HCEC 1CT (cell line): Measurements from ENCODE around the gene CENPA.

Experiments used
- DNase-seq: peaks from one replicate; pipeline ENCODE4 v3.0.0-alpha.2; 2017

The CENPA gene

DNA sequence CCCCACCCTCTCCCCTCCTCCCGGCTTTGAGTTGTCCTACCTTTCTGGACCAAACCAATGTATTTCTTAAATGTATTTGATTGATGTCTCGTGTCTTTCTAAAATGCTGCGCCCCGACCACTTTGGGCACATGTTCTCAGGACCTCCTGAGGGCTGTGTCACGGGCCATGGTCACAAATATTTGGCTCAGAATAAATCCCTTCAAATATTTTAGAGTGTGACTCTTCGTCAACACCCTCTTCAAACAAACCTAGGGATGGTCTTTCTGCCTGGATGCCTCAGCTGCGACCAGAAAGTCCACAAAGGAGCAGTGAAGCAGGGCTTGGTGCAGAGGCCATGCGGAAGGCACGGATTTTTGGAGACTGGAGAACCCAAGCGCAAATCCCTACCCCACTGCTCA lies 22.8 kb upstream of the CENPA start:
- DNase-seq: no peak

DNA sequence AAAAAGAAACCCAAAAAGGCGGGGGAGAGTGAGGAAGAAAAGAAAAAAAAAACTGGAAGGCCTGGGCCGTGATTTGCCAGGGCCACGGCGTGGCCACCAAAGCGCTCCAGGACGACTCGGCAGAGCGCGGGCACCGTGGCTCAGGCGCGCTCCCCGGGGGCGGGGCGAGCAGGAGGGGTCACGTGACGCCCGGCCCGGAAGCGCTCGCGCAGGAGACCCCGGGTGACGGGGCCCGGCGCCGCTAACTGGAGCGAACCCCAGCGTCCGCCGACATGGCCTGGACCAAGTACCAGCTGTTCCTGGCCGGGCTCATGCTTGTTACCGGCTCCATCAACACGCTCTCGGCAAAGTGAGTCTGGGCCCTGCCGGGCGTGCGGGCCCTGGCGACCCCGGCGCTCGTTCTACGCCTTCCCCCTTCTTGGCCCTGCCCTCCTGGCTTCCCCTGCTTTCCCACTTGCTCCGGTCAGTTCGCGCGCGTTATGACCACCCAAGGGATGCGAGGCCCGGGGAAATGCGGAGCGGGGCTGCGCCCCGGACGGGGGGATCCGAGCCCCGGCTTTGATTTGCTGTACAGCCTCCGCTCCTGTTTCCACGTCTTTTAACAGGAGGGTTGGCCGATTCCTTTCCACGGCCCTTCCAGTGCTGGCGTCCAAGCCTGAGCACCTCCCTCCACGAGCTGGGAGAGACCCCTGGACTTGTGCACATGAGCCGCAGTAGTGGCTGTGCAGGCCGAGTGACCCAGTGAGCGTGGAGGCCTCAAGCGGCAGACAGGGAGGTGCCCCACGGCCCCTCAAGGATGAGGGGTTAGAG lies 21.6 kb upstream of the CENPA start, which contains the start of gene SLC35F6:
Gene SLC35F6 (plus strand): TSS at position 207 of the 810 bp plus-strand sequence. CDS start 66 bp downstream, at position 273.
- DNase-seq: peak; percentile 72

DNA sequence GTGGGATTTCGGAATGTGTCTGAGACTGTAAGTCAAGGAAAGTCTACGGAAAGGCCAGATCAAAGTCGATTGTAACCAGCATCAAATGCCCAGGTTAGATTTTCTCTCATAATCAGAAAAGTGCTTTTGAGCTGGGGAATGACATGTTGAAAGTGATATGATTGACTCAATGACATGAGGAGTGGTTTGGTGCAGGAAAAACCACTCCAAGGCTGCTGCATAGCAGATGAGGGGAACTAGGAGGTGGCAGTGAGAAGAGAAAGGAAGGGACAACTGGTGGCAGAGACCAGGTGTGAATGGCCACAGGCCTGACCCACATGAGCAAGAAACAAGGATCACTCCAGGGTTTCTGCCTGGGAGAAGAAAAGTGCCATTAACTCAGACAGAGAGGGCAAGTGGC lies 20.9 kb upstream of the CENPA start:
- DNase-seq: no peak

DNA sequence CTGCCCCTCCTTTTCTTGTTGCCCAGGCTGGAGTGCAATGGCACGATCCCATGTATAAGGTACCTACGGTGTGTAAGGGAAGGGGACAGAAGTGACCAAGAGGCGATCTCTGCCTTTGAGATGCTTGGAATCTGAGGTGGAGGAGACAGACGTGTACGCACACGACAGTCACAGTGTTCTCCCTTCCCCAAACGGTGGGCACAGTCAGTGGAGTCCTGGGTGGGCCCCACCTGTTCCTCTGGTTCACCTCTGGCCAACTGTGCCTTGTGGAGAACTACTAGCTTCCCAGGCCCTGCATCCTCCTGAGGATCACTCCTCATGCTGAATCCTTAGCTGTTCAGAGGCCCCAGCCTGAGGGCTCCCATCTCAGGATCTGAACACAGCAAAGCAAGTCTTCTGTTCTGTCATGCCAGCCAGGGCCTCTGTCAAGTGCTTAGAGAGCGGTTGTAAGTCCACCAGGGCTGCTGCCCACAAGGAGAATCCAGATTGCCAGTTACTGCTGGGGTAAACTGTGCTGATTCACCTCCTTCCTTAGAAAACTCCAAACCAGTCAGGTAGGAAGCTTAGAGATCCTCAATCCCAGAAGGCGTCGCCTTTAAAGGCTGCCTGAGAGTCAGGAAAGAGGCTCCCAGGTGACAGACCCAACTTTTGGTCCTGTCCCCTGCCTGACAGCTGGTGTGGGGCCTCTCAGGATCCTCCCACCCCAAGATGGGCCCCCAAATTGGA lies 20.2 kb upstream of the CENPA start:
- no peak for DNase-seq

DNA sequence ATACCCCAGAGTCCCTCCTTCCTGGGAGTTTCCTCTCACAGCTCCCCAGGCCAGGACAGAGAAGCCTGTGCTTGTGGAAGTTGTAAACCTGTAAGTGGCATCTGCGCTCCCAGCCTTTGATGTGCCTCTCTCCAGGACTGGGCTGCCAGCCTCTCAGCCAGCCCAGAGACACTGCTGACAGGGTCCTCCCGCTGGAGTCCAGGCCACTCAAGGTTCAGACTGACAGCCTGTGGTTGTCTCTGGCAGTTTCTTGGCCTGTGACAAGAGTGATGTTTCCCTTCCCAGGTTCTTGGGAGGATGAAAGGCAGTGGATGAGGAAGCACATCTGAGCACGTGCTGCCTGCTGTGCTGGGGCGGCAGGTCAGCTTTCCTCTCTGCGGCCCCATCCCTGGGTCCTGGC lies 18.7 kb upstream of the CENPA start:
- no peak for DNase-seq

DNA sequence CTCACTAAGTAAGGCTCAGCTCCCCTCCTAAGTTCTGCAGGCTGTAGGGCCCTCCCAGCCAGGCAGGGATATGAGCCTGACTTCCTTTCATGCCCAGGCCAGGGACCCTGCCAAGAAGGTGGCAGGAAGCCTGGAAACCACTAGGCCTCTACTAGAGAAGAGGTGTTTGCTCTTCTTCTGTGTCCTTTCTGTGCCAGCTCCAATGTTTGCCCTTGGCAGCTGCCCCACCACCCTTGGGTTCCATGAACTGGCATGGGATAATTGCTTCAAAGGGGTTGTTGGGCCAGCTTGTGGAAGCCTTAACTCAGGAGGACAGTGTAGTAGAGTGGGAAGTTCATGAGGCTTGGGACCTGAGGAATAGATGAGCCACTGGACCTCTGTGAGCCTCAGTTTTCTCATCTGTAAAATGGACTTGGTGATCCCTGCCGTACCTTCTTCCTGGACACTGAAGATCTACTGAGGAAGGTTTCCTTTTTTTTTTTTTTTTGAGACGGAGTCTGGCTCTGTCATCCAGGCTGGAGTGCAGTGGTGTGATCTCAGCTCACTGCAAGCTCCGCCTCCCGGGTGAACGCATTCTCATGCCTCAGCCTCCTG lies 17.9 kb upstream of the CENPA start:
- no peak for DNase-seq

DNA sequence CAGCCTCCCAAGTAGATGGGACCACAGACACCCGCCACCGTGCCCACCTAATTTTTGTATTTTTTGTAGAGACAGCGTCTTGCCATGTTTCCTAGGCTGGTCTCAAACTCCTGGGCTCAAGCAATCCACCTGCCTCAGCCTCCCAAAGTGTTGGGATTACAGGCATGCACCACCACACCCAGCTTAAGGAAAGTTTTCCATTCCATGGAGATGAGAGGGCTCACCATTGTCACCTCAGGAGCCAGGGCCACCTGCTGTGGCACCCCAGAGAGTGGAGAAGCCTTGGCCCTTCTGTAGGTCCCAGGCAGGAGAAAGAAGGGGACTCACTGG lies 17.1 kb upstream of the CENPA start:
- no peak for DNase-seq

DNA sequence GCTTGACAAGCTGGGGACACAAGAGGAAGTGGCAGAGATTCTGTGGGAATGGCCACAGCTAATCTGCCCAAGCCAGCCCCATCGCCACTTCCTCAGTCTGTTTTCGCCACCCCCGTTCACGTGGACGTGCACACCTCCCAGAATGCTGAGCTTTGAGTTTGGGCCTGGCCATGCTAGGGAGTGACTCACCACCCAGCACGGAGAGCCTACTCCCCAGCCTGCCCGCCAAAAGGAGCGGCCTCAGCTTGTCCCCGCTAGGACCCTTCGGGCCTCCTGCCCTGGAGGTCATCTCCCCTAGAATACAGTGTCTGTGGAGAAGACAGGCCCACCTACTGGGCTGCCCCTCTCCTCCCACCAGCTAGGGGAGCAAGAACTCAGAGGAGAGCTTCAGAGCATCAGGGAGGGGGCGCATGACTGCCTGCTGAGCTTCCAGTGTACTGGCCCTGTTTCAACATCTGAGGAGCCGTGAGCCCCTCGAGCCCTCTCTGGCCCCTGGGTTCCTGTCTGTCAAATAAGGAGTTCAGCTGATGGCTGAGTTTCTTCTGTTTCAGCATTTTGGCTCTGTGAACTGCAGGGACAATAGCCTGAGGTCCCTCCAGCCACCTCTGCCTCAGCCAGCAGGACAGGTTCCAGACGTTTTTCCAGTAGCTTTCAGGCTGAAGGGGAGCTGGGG lies 16.6 kb upstream of the CENPA start:
- DNase-seq: peak; percentile 68

DNA sequence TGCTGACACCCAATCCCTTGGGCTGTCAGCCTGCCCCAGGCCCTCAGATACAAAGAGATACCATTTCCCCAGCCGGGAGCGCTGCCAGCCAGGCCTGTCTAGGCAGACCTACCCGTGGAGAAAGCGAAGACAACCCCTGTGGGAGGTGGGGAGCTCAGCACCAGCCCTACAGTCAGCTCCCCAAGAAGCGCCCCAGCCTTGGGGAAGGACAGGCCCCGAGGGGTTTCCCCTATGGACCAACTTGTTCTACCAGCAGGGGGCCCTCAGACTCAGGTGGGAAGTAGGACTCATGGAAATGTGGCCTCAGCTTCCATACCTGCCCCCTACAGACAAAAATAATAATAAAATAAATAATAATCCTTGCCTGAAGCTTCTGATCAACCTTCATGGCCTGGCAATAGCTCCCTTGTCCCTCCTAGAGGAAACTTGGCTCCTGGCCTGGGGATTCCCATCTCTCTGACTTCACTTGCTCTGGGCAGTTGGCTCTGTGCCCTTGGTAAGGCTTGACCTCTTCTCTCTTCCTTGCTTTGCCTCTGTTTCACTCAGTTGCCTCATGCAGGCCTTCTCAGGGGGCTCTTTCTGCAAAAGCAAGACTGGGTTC lies 14.8 kb upstream of the CENPA start:
- DNase-seq: peak; percentile 68

DNA sequence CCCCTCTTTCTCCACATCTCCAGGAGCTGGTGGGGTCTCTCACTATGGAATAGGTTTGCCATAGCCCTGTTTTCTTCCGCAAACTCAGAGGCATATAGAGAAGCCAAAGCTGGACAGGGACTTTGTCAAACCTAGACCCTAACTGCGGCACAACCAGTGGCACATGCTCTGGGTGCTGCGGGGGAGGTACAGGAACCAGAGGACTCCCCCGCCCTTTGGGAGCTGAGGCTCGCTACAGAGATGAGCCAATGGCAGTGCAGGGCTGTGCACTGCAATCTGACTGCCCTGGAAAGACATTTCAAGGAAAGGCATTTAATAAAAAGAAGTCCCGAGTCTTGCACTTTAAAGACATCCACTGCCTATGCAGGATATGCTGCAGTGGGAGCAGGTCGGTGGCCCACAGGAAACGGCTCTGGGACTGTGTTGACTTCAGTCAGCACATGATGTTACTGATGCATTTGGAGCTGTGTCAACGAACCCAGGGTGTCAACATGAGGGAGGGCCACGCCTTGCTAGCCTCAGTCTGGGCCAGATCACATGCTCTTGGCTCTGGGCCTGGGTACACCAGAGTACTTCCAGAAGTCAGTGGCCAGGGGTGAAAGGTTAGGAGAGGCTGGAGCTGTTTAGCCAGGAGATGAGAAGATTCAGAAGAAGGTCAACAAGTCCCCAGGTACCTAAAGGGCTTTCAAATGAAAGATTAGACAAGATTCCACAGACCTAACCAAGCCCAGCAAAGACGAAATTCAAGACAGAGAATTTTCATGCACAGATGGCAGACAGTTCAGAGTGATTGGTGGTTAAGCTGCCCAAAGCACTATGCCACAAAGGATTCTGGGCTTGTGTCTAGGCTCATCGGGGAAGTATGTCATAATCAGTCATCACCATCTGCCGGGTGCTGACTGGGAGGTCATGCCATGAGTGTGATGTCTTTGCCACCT lies 13.5 kb upstream of the CENPA start:
- DNase-seq: peak; percentile 71

DNA sequence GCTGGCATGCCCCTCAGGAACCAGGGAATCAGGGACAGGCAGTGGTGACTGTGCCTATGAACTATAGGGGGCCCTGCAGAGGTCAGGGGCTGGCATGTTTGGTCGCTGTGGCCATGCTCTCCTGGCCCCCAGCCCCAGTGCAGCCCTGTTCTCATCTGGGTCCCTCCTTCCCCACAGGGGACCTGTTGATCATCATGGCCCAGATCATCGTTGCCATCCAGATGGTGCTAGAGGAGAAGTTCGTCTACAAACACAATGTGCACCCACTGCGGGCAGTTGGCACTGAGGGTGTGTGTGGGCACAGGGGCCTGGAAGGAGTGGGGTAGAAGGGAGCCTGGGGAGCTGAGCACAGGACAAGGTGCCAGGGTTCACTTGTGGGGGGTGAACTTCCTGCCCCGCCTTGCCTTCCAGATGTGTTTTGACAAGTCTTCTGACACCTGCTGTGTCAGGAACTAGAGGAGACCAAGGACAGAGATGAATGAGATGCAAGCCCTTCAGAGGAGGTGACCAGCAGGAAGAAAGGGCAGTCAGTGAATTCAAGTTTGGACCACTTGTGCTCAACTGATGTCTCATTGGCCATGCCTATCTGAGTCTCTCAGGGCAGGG lies 9.6 kb upstream of the CENPA start:
- DNase-seq: no peak

DNA sequence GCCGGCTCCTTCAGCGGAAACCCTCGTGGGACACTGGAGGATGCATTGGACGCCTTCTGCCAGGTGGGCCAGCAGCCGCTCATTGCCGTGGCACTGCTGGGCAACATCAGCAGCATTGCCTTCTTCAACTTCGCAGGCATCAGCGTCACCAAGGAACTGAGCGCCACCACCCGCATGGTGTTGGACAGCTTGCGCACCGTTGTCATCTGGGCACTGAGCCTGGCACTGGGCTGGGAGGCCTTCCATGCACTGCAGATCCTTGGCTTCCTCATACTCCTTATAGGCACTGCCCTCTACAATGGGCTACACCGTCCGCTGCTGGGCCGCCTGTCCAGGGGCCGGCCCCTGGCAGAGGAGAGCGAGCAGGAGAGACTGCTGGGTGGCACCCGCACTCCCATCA lies 7.8 kb upstream of the CENPA start:
- DNase-seq: no peak

DNA sequence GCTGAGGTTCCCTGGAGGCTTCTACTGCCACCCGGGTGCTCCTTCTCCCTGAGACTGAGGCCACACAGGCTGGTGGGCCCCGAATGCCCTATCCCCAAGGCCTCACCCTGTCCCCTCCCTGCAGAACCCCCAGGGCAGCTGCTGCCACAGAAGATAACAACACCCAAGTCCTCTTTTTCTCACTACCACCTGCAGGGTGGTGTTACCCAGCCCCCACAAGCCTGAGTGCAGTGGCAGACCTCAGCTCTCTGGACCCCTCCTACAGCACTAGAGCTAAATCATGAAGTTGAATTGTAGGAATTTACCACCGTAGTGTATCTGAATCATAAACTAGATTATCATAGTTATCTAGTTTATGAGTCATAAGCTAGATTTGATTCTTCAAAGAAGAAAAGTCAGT lies 7.3 kb upstream of the CENPA start:
- no peak for DNase-seq

DNA sequence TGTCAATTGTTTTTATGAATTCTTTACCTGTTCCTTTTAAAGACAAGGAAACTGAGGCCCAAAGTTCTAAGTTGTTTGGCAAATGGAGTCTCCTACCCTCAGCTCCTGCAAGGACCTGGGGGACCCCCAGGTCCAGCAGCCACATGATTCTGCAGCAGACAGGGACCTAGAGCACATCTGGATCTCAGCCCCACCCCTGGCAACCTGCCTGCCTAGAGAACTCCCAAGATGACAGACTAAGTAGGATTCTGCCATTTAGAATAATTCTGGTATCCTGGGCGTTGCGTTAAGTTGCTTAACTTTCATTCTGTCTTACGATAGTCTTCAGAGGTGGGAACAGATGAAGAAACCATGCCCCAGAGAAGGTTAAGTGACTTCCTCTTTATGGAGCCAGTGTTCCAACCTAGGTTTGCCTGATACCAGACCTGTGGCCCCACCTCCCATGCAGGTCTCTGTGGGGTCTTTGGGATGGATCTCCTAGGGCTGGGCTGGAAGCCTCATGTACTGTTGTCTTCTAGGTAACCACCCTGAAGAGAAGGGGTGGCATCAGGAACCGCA lies 5.6 kb upstream of the CENPA start:
- DNase-seq: no peak

DNA sequence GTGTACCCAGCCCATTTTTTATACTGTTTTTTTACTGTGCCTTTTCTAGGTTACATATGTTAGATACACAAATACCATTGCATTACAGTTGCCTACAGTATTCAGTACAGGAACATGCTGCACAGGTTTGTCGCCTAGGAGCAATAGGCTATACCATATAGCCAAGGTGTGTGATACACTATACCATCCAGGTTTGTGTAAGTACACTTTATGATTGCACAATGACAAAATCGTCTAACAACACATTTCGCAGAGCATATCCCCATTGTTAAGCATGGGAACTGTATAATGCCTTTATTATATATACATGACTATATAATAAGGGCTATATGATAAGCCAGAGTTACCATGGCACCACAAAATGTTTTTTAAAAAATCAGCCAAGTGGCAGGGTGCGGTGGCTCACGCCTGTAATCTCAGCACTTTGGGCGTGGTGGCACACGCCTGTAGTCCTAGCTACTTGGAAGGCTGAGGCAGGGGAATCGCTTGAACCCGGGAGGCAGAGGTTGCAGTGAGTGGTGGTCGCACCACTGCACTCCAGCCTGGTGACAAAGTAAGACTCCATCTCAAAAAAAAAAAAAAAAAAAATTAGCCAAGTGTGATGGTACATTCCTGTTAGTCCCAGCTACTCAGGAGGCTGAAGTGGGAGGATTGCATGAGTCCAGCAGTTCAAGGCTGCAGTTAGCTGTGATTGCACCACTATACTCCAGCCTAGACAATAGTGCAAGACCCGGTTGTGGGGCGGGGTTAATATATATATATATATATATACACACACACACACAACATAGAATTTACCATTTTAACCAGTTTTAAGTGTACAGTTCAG lies 2.8 kb upstream of the CENPA start:
- DNase-seq: no peak

DNA sequence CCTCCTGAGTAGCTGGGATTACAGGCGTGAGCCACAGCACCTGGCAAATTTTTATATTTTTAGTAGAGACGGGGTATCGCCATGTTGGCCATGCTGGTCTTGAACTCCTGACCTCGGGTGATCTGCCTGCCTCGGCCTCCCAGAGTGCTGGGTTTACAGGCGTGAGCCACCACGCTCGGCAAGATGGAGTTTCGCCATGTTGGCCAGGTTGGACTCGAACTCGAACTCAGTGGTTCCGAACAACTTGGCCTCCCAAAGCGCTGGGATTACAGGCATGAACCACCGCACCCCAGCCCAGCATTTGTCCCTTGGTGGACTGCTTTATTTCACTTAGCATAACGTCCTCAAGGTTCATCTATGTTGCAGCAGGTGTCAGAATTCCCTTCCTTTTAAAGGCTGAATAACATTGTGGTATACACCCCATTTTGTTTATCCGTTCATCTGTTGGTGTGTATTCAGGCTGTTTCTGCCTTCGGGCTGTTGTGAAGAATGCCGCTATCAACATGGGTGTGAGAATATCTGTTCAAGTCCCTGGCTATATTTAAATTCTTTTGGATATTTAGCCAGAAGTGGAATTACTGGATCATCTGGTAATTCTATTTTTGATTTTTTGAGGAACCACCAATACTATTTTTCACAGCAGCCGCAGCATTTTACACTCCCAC lies 1.2 kb upstream of the CENPA start:
- no peak for DNase-seq

DNA sequence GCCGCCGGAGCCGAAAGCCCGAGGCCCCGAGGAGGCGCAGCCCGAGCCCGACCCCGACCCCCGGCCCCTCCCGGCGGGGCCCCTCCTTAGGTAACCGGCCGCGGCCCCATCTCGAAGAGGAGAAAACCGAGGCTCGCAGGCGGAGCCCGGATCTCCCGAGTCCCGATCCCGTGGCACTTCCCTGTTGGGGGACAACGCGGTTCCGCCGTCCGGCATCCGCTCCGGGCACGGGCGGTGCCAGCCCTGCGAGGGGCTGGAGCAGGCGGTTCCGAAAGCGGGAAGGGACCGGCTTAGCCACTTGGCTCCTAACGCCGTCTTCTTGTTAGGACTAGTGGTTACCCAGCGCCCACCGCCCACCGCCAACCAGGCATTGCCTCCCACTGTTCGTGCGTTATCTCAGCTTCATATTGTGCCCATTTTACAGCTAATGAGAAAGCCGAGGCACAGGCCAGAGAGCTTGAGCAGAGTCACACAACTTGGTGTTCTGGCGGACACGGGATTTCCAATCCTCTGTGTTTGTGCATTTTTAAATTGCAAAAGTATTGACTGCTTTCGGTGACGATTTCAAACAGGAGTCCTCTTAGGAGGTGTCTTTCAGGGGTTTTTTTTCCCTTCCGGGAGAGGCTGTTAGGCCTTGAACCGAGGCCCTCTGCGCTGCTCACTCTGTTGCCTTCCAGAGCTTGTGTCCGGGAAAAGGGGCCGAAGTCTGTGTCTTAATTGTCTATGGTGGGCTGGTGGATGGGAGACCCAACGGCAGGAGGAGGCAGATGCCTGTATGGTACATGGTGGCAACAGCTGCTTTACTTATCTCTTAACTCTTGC lies 562 bp downstream of the CENPA start:
- no peak for DNase-seq

DNA sequence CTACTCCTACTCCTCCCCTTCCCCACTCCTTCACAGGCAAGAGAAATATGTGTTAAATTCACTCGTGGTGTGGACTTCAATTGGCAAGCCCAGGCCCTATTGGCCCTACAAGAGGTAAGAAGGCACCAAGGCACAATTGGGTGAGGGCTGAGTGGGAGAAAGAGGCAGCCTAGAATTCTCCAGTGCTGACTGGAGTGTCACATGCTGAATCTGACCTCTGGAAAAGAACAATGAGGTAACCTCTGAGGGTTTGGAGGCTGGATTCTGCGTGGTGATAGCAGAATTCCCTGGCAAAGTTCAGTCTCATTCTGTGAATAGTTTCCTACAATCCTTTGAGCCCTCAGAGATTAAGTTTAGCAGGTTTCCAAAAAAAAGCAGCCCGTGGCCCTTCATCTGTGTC lies 6.9 kb downstream of the CENPA start:
- no peak for DNase-seq

DNA sequence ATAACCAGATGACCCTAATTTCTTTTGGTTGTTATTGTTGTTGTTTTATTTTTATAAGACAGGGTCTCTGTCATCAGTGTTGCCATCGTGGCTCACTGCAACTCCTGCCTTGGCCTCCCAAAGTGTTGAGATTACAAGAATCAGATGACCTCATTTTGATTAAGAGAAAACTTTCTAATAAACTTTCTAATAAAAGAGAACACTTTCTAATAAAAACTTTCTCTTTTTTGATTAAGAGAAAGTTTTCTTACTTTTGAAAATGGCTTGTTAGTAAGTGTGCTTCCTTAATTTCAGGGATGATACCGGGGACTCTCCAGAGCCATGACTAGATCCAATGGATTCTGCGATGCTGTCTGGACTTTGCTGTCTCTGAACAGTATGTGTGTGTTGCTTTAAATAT lies 7.7 kb downstream of the CENPA start:
- DNase-seq: no peak
